Esophagus muscularis mucosa (tissue), 3 donors: Measurements from ENCODE around the gene MPP1.

ENCODE experiments used
- CTCF ChIP-seq, 3 experiments: fragments of 200-600 bp in 2 of 3; fragments of 450-650 bp in 1 of 3; sonication (generic) in 2 of 3; IDR thresholded peaks; one replicate each; pipeline ENCODE4 v1.5.1; 2017 to 2019; ENCODE audit warnings: antibody characterized with exemption in 3 of 3, mild to moderate bottlenecking in 2 of 3, moderate library complexity in 1 of 3
- POLR2A ChIP-seq: fragments of 450-650 bp; IDR thresholded peaks from one replicate; pipeline ENCODE4 v1.6.1; 2017; ENCODE audit warnings: antibody characterized with exemption, moderate library complexity, mild to moderate bottlenecking, low read depth

- TF ChIP-seq CTCF (IDR thresholded peaks at IDR 0.05) (peak; percentile 70 to 76 (median 76)), POLR2A (no peak)
These were observed 56.5 kb downstream of the MPP1 start for GRCh38 chrX:154748712-154749339.
